Type B pancreatic cell (in vitro differentiated cells): ENCODE results near the gene SLC44A4. TPM values are rescaled to one million over a fixed set of nuclear protein-coding genes. Genes with fewer than 3 reads are reported as not detected.
A peak's percentile ranks its signal among the peaks of the same experiment; 100 is the strongest.
"Not testable (repeated sequence)": the region's sequence is repeated elsewhere in the genome, so short reads cannot be mapped to it uniquely, and the experiment has no call there.

Experiments
- DNase-seq: peaks from one replicate; pipeline ENCODE4 v3.0.0; 2021; ENCODE audit warnings: mixed read lengths; ENCODE audit not compliant: unreplicated experiment; ENCODE audit errors: extremely low spot score
- H3K27ac Mint-ChIP-seq: 2 replicates; pipeline ENCODE4 v1.8.0; 2021; ENCODE audit warnings: mild to moderate bottlenecking, mixed read lengths
- H3K27me3 Mint-ChIP-seq: 2 replicates; pipeline ENCODE4 v1.8.0; 2021; ENCODE audit warnings: mixed read lengths
- H3K36me3 Mint-ChIP-seq: 2 replicates; pipeline ENCODE4 v1.8.0; 2021; ENCODE audit warnings: mixed read lengths
- H3K4me1 Mint-ChIP-seq: one replicate; pipeline ENCODE4 v1.8.0; 2021; ENCODE audit warnings: mixed read lengths; ENCODE audit not compliant: unreplicated experiment
- H3K4me3 Mint-ChIP-seq: 2 replicates; pipeline ENCODE4 v1.8.0; 2021; ENCODE audit warnings: mild to moderate bottlenecking, mixed read lengths
- H3K9me3 Mint-ChIP-seq: 2 replicates; pipeline ENCODE4 v1.8.0; 2021; ENCODE audit warnings: mixed read lengths
- total RNA-seq: library from RNA; stranded (reverse); gene quantifications from 2 replicates; pipeline ENCODE4 v1.2.1, GENCODE V29; 2021; ENCODE audit warnings: low replicate concordance
- TF ChIP-seq, protein P1 (sequence below): fragments of 200-600 bp; sonication (generic); conservative IDR thresholded peaks from 2 replicates; pipeline ENCODE4 v1.5.0; 2021; ENCODE audit warnings: antibody characterized with exemption, mild to moderate bottlenecking

The SLC44A4 gene
- total RNA-seq, 1 donor from 2014 or later = 10.6 TPM

DNA sequence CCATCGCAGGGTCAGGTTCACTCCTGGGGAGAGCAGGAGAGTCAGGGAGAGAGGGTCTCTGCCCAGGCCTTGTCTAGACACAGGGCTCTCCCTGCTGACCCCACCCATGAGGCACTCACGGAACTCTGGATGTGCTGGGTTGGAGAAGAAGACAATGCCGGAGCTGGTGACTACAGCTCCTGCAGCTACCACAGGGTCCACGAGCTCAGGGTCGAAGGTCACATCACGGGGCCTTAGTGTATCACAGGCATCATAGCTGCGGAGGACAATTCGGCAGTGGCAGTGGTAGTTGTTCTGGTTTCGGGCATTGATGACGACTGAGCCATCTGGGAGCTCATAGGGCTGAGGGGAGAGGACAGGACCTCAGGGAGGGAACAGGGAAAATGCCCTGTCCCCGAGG lies 18.9 kb downstream of the SLC44A4 start:
- peaks cover 5% of the 10 kb centered on the region for H3K36me3 Mint-ChIP-seq
- TF ChIP-seq, protein P1, sequence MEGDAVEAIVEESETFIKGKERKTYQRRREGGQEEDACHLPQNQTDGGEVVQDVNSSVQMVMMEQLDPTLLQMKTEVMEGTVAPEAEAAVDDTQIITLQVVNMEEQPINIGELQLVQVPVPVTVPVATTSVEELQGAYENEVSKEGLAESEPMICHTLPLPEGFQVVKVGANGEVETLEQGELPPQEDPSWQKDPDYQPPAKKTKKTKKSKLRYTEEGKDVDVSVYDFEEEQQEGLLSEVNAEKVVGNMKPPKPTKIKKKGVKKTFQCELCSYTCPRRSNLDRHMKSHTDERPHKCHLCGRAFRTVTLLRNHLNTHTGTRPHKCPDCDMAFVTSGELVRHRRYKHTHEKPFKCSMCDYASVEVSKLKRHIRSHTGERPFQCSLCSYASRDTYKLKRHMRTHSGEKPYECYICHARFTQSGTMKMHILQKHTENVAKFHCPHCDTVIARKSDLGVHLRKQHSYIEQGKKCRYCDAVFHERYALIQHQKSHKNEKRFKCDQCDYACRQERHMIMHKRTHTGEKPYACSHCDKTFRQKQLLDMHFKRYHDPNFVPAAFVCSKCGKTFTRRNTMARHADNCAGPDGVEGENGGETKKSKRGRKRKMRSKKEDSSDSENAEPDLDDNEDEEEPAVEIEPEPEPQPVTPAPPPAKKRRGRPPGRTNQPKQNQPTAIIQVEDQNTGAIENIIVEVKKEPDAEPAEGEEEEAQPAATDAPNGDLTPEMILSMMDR = no peak
- no peak for DNase-seq
- H3K4me1 Mint-ChIP-seq = peaks cover 18% of the 10 kb centered on the region
- H3K27ac Mint-ChIP-seq = no peak overlapping the region
- no peaks in the 10 kb centered on the region for H3K27me3 Mint-ChIP-seq
- H3K4me3 Mint-ChIP-seq = peak overlapping the region; percentile 55
- no peaks in the 10 kb centered on the region for H3K9me3 Mint-ChIP-seq

DNA sequence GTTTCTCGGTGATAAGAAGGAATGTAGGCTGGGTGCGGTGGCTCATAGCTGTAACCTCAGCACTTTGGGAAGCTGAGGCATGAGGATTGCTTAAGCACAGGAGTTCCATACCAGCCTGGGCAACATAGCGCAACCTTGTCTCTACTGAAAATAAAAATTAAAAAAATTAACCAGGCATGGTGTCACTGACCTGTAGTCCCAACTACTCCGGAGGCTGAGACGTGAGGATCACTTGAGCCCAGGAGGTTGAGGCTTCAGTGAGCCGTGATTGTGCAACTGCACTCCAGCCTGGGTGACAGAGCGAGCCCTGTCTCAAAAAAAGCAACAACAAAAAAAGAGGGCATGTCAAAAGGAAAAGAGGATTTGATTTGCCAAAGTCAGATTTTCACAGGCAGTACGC lies 20.1 kb downstream of the SLC44A4 start:
- H3K9me3 Mint-ChIP-seq = no peaks in the 10 kb centered on the region
- H3K36me3 Mint-ChIP-seq = peaks cover 5% of the 10 kb centered on the region
- H3K27me3 Mint-ChIP-seq = no peaks in the 10 kb centered on the region
- peaks cover 16% of the 10 kb centered on the region for H3K4me1 Mint-ChIP-seq
- H3K27ac Mint-ChIP-seq = no peak overlapping the region
- no peak overlapping the region for H3K4me3 Mint-ChIP-seq
- no peak for DNase-seq
- TF ChIP-seq, protein P1 = no peak

DNA sequence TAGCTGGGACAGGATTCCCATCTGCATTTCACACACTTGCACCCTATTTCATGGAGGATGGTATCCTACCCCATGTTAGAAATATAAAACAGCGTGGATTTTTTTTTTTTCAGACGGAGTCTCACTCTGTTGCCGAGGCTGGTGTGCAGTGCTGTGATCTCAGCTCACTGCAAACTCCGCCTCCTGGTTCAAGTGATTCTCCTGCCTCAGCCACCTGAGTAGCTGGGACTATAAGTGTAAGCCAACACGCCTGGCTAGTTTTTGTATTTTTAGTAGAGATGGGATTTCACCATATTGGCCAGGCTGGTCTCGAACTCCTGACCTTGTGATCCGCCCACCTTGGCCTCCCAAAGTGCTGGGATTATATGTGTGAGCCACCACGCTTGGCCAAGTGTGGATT lies 21.0 kb downstream of the SLC44A4 start:
- not testable (repeated sequence) for H3K9me3 Mint-ChIP-seq, H3K27me3 Mint-ChIP-seq, H3K4me3 Mint-ChIP-seq, DNase-seq, H3K36me3 Mint-ChIP-seq
- Mint-ChIP-seq H3K27ac (peak overlapping the region; percentile 52), H3K4me1 (peaks cover 10% of the 10 kb centered on the region)

GRCh38 chr6:31851980-31852718 lies 26.6 kb downstream of the SLC44A4 start:
- H3K4me1 Mint-ChIP-seq, H3K4me3 Mint-ChIP-seq, DNase-seq, H3K27ac Mint-ChIP-seq, H3K36me3 Mint-ChIP-seq, H3K9me3 Mint-ChIP-seq, H3K27me3 Mint-ChIP-seq: not testable (repeated sequence)

- DNase-seq = no peak
- H3K27me3 Mint-ChIP-seq = no peaks in the 10 kb centered on the region
- H3K4me3 Mint-ChIP-seq = peak overlapping the region; percentile 55
- peaks cover 10% of the 10 kb centered on the region for H3K36me3 Mint-ChIP-seq
- TF ChIP-seq, protein P1 = no peak
- no peaks in the 10 kb centered on the region for H3K4me1 Mint-ChIP-seq
- H3K27ac Mint-ChIP-seq = peak overlapping the region; percentile 29
- H3K9me3 Mint-ChIP-seq = no peaks in the 10 kb centered on the region
Observed at GRCh38 chr6:31851485-31851832, 27.3 kb downstream of the SLC44A4 start.

- Mint-ChIP-seq H3K27me3 (no peaks in the 10 kb centered on the region), H3K4me3 (peak overlapping the region; percentile 55), H3K27ac (peak overlapping the region; percentile 29), H3K4me1 (no peaks in the 10 kb centered on the region), H3K36me3 (peaks cover 10% of the 10 kb centered on the region), H3K9me3 (no peaks in the 10 kb centered on the region)
- DNase-seq = no peak
- TF ChIP-seq, protein P1 = no peak
Observed at GRCh38 chr6:31850765-31851484, 27.9 kb downstream of the SLC44A4 start.
